Adrenal gland (tissue), 19 donors: ENCODE results near the gene PIK3R2. TPM values are rescaled to one million over a fixed set of nuclear protein-coding genes. Genes with fewer than 3 reads are reported as not detected.
"Not testable (repeated sequence)": the region's sequence is repeated elsewhere in the genome, so short reads cannot be mapped to it uniquely, and the experiment has no call there.

ENCODE experiments used
- DNase-seq, 7 donors: peaks; one replicate each; pipeline ENCODE4 v3.0.0-alpha.2; 2019 to 2020
- H3K27ac ChIP-seq, 5 donors: fragments of 200-600 bp; sonication (generic) in 4 of 5; 1 replicate in 3 of 5; 2 replicates in 2 of 5; pipeline versions ENCODE4 v1.5.1 to v1.8.0; 2016 to 2020; ENCODE audit warnings: mild to moderate bottlenecking in 1 of 5
- H3K27me3 ChIP-seq: fragments of 200-600 bp; 2 replicates; pipeline ENCODE4 v1.8.0; 2021
- H3K36me3 ChIP-seq, 2 donors: fragments of 200-600 bp; replicated peaks in 1 of 2; 1 replicate in 1 of 2; 2 replicates in 1 of 2; pipeline versions ENCODE4 v1.5.1 to v1.8.0; 2018 to 2022
- H3K4me1 ChIP-seq, 2 donors: fragments of 200-600 bp; replicated peaks in 1 of 2; 1 replicate in 1 of 2; 2 replicates in 1 of 2; pipeline versions ENCODE4 v1.5.1 to v1.8.0; 2018 to 2021
- H3K4me3 ChIP-seq, 4 donors: fragments of 200-600 bp; sonication (generic) in 3 of 4; one replicate each; pipeline ENCODE4 v1.5.1; 2016 to 2018
- H3K9me3 ChIP-seq, 3 donors: fragments of 200-600 bp; sonication (generic) in 1 of 3; replicated peaks in 1 of 3; 1 replicate in 2 of 3; 2 replicates in 1 of 3; pipeline versions ENCODE4 v1.5.1 to v1.8.0; 2016 to 2021
- CTCF ChIP-seq, 6 experiments: fragments of 450-650 bp in 4 of 6; fragments of 200-600 bp in 2 of 6; sonication (generic) in 1 of 6; IDR thresholded peaks; 1 replicate in 5 of 6; 2 replicates in 1 of 6; pipeline versions ENCODE4 v1.5.1 to v1.8.0; 2016 to 2021; ENCODE audit warnings: antibody characterized with exemption in 6 of 6, mild to moderate bottlenecking in 2 of 6, moderate library complexity in 1 of 6
- POLR2A ChIP-seq, 2 donors: fragments of 450-650 bp; IDR thresholded peaks; one replicate each; pipeline ENCODE4 v1.6.1; 2017; ENCODE audit warnings: antibody characterized with exemption in 2 of 2, mild to moderate bottlenecking in 2 of 2, moderate library complexity in 1 of 2
- WGBS, 4 donors: extraction: QIAGEN DNeasy Blood & Tissue Kit in 2 of 4; methylation state at CpG; one replicate each; pipeline versions ENCODE4 v1.1.5 to v1.1.7; 2013 to 2017; 5-methylcytosine and 5-hydroxymethylcytosine counted together
- intact Hi-C, 2 donors: fragments of 100-400 bp; cut with DNase I; formaldehyde crosslinking; loops; one replicate each; pipeline versions ENCODE4 v1.14.1 to v1.15.0; 2022 to 2023
- long read RNA-seq, 10 donors: library from polyadenylated mRNA in 3 of 10; unstranded in 2 of 10; stranded (forward) in 1 of 10; transcript quantifications; one replicate each; pipeline ENCODE4 v2.0.0 and lab custom pipeline, GENCODE V29; 2021 to 2026
- polyA plus RNA-seq, 3 donors: library from polyadenylated mRNA; stranded (reverse); fragments of 200-250 nt in 2 of 3; fragments of 350-450 nt in 1 of 3; fragmentation: Illumina TruSeq in 1 of 3; extraction: RNeasy Lipid Tissue Mini Kit (QIAGEN cat#74804) in 1 of 3; gene quantifications; one replicate each; pipeline ENCODE4 v1.2.3, GENCODE V29; 2013 to 2014
- total RNA-seq, 9 donors: library from RNA; depleted of rRNA in 4 of 9; stranded (reverse); fragments of >200 nt in 4 of 9; fragments of 120-200 nt in 1 of 9; fragmentation: NEBNext Ultra II Directional in 1 of 9; extraction: Animal tissue kit (Norgen Biotek cat#: 25700) in 1 of 9; gene quantifications; one replicate each; pipeline versions ENCODE4 v1.1.0 to v1.2.4, GENCODE V29; 2013 to 2023
- donor health status: healthy with polysubstance abuse.
- donor health status: Bipolar disorder and iron deficiency.
- donor health status: DM: yes; HTN: yes; CAD: no.
- donor health status: DM: no; HTN: no; CAD: no.
- donor health status: DM: no; HTN: no; CAD: no.
- donor health status: DM: yes; HTN: yes; CAD: no.

PIK3R2 gene
- total RNA-seq (100 to 1,000 TPM in 3 of 9 donors, 10 to 100 TPM in 6; 13.7 to 124 (median 79.2) TPM), polyA plus RNA-seq (10 to 100 TPM in 2 of 3 donors, 1 to 10 TPM in 1; 6.7 to 21.0 (median 10.8) TPM)
- long read RNA-seq, donor 1, full-length matches to known transcripts = 3 of 3 reads
- long read RNA-seq, donor 1, partial matches to known transcripts = 0 of 3 reads
- long read RNA-seq, donor 1, other reads (novel, unspliced or antisense) = 0 of 3 reads
- long read RNA-seq, donor 2, full-length matches to known transcripts = 5 of 23 reads
- long read RNA-seq, donor 2, partial matches to known transcripts = 18 of 23 reads
- long read RNA-seq, donor 2, other reads (novel, unspliced or antisense) = 0 of 23 reads
- long read RNA-seq, donor 3, partial matches to known transcripts = 0 of 1 reads
- long read RNA-seq, donor 3, other reads (novel, unspliced or antisense) = 0 of 1 reads
- long read RNA-seq, donor 4, partial matches to known transcripts = 2 of 3 reads
- long read RNA-seq, donor 4, other reads (novel, unspliced or antisense) = 0 of 3 reads
- long read RNA-seq, donor 5, full-length matches to known transcripts = 436 of 507 reads
- long read RNA-seq, donor 5, partial matches to known transcripts = 39 of 507 reads
- long read RNA-seq, donor 5, other reads (novel, unspliced or antisense) = 32 of 507 reads
- long read RNA-seq, donor 6, partial matches to known transcripts = 1 of 2 reads
- long read RNA-seq, donor 6, other reads (novel, unspliced or antisense) = 1 of 2 reads
- long read RNA-seq, donor 7, full-length matches to known transcripts = 4 of 4 reads
- long read RNA-seq, donor 7, partial matches to known transcripts = 0 of 4 reads
- long read RNA-seq, donor 7, other reads (novel, unspliced or antisense) = 0 of 4 reads
- long read RNA-seq, donor 8, full-length matches to known transcripts = 11 of 11 reads
- long read RNA-seq, donor 8, partial matches to known transcripts = 0 of 11 reads
- long read RNA-seq, donor 8, other reads (novel, unspliced or antisense) = 0 of 11 reads
- long read RNA-seq, donor 9, partial matches to known transcripts = 0 of 2 reads
- long read RNA-seq, donor 9, other reads (novel, unspliced or antisense) = 0 of 2 reads
- long read RNA-seq, donor 10, full-length matches to known transcripts = 3 of 3 reads
- long read RNA-seq, donor 10, partial matches to known transcripts = 0 of 3 reads
- long read RNA-seq, donor 10, other reads (novel, unspliced or antisense) = 0 of 3 reads

DNA sequence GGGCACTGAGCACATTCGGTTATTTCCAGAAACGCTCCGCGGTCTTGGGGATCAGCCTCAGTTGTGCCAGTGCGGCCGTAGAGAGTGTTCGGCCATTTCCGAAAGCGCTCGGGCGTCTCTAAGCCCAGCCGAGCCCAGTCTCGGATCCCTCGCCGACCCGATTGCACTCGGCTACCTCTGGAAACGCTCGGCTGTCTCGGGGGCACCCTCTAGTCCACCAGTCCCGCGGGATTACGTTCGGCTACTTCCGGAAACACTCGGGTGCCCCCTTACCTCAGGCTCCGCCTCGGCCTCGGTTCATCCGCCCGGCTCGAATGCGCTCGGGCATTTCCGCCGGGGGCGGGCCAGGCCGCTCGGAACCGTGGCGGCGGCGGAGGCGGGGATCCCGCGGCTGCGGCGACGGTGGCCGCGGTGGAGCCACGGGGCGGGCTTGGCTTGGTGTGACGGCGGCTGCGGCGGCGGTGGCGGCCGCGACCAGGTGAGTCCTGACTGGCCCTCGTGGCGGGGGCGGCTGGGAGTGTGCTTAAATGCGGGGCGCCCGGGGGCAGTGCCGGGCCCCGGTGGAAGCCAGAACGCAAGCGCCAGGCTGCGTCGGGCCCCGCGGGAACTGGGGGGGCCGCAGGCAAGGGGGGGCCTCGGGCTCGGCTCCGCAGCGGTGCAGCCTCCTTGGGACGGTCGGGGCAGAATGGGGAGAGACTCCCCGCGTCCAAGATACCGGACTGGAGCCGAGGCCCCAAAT, at the start of gene PIK3R2:
PIK3R2 (plus strand) TSS at position 347 of the 739 bp plus-strand sequence. CDS start 2,717 bp downstream, outside the sequence.
- peak within 1 kb of the TSS; percentile 33 to 84 (median 62) for H3K4me3 ChIP-seq
- intact Hi-C loops = loop anchor here in 1 of 2 donors (5.0 kb wide), 1 partner anchor 36 kb away; no protein-coding TSS in a partner anchor
- WGBS, 4 donors = 0 to 1% (median 1%) methylated on average over 31 to 86 of the region's 86 CpGs
- peak; percentile 99 to 100 (median 100) for DNase-seq
- H3K27me3 ChIP-seq = no peaks in the 10 kb centered on the region
- no peaks in the 10 kb centered on the region for H3K9me3 ChIP-seq
- TF ChIP-seq CTCF (IDR thresholded peaks at IDR 0.05) (no peak), POLR2A (IDR thresholded peaks at IDR 0.05) (peak; percentile 32 to 81)
- H3K27ac ChIP-seq = peak within 1 kb of the TSS; percentile 84 to 97 (median 95)
- peaks cover 30 to 53% of the 10 kb centered on the region in 2 donors for H3K4me1 ChIP-seq
- H3K36me3 ChIP-seq = peaks cover 0 to 6% of the 10 kb centered on the region in 2 donors

DNA sequence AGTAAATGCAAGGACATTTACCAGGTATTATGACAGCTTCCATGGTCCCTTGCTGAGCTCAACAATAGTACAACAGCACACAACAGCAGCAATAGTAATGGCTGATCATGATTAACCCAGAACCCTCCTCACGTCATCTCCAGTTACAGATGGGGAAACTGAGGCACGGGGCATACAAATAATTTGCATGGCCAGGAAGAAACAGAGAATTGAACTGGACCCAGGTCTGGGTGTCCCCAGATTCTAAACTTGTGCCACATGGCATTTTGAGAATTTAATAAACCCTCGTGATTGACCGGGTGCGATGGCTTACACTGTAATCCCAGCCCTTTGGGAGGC, 48.2 kb upstream of the PIK3R2 start:
- no peak for TF ChIP-seq POLR2A (IDR thresholded peaks at IDR 0.05)
- TF ChIP-seq CTCF (IDR thresholded peaks at IDR 0.05) = no peak
- peak overlapping the region in 4 of 5 donors; percentile 16 to 79 (median 50) for H3K27ac ChIP-seq

GRCh38 chr19:18105259-18105658, 47.7 kb upstream of the PIK3R2 start:
- H3K36me3 ChIP-seq, DNase-seq, H3K9me3 ChIP-seq, intact Hi-C loops, H3K4me3 ChIP-seq, H3K27ac ChIP-seq, H3K27me3 ChIP-seq: not testable (repeated sequence)
- WGBS, 4 donors = 77 to 88% (median 78%) methylated on average over 7 of the region's 7 CpGs
- H3K4me1 ChIP-seq = peaks cover 7 to 17% of the 10 kb centered on the region in 2 donors

More for the DNA sequence above, 48.2 kb upstream of the PIK3R2 start:
- Histone ChIP-seq H3K9me3 (no peaks in the 10 kb centered on the region), H3K4me3 (peak overlapping the region in 2 of 4 donors; percentile 28 to 46), H3K4me1 (peaks cover 5 to 15% of the 10 kb centered on the region in 2 donors), H3K36me3 (no peaks in the 10 kb centered on the region), H3K27me3 (no peaks in the 10 kb centered on the region)
- DNase-seq = no peak
- WGBS, 4 donors = 55 to 63% (median 60%) methylated on average over 2 to 5 of the region's 5 CpGs
- intact Hi-C loops = no loop called here

DNA sequence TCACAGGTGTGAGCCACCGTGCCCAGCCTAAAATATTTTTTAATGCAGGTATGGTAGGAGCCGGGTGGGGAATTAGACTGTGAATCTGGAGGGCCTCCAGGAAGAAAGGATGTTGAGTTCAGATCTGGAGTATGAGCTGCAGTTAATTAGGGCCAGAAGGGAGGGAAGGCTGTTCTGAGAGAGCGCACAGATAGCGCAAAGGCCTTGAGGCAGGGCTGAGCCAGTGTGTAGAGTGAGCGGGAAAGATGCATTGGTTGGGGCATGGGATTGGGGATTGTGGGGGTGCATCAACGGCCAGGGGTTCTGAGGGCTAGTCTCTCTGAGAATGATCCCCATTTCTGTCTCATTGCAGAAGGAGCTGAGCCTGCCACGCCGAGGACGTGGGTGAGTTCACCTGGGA, 45.7 kb upstream of the PIK3R2 start:
- Histone ChIP-seq H3K27me3 (no peaks in the 10 kb centered on the region), H3K4me3 (no peak overlapping the region), H3K36me3 (no peaks in the 10 kb centered on the region), H3K4me1 (peaks cover 13 to 26% of the 10 kb centered on the region in 2 donors), H3K9me3 (no peaks in the 10 kb centered on the region), H3K27ac (no peak overlapping the region)
- no peak for DNase-seq
- TF ChIP-seq CTCF (IDR thresholded peaks at IDR 0.05) = no peak
- no peak for TF ChIP-seq POLR2A (IDR thresholded peaks at IDR 0.05)
- intact Hi-C loops = no loop called here
- 90 to 96% (median 94%) methylated on average over 9 of the region's 9 CpGs for WGBS, 4 donors
